ENCODE results near the gene KRT82.
A peak's percentile ranks its signal among the peaks of the same experiment; 100 is the strongest.

KRT82 gene

DNA sequence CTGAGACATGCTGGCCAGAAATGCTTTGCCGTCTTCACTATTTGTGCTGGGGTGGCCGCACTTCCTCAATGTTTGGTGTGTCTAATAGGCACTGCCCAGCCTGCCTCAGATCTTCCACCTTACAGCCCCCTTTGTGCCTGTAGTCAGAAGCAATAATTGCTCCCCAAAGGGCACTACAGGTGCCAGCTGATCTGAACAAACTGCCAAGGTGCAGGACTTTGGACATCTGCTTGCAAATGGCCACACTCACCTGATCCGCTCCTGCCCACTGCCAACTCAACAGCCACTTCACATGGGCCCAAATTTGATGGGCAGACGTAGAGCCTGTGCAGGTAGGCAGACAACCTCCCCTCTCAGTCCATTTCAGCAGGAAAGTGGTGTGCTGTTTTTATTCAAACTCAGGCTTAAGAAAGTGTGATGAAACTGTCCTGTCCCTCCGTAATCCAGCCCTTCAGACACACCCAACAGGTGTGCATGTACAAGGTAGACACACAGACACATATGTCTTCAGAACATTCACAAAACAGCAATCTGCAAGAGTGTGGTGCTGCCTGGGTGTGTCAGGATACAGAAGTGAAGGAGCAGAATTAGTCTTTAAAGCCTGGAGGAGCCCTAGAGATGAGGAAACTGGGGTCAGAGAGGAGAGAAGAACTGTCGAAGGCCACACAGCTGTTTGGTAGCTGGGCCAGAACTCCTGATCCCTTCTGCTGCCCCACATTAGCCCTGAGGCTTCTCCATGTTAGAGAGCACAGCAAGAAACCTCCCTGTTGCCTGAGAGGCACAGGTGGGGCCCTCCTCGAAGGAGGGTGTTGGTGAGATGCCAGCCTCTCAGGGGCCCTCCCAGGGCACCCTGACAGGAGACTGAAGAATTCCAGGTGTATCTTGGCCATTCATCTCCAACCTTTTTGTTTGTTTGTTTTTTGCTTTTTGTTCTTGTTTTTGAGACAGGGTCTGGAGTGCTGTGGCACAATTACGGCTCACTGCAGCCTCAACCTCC, 32.5 kb upstream of the KRT82 start:
- TF ChIP-seq, protein P1, sequence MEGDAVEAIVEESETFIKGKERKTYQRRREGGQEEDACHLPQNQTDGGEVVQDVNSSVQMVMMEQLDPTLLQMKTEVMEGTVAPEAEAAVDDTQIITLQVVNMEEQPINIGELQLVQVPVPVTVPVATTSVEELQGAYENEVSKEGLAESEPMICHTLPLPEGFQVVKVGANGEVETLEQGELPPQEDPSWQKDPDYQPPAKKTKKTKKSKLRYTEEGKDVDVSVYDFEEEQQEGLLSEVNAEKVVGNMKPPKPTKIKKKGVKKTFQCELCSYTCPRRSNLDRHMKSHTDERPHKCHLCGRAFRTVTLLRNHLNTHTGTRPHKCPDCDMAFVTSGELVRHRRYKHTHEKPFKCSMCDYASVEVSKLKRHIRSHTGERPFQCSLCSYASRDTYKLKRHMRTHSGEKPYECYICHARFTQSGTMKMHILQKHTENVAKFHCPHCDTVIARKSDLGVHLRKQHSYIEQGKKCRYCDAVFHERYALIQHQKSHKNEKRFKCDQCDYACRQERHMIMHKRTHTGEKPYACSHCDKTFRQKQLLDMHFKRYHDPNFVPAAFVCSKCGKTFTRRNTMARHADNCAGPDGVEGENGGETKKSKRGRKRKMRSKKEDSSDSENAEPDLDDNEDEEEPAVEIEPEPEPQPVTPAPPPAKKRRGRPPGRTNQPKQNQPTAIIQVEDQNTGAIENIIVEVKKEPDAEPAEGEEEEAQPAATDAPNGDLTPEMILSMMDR (IDR thresholded peaks at IDR 0.05; ENCODE audit: poor library complexity, severe bottlenecking) = no peak
- Histone ChIP-seq H3K36me3 (ENCODE audit: low read depth) (no peaks in the 10 kb centered on the region), H3K9me3 (ENCODE audit: severe bottlenecking) (no peaks in the 10 kb centered on the region), H3K4me1 (ENCODE audit: insufficient read depth, poor library complexity, severe bottlenecking) (peaks cover 77% of the 10 kb centered on the region), H3K4me3 (ENCODE audit: severe bottlenecking) (no peak overlapping the region), H3K27me3 (ENCODE audit: insufficient read depth, poor library complexity, severe bottlenecking) (no peaks in the 10 kb centered on the region), H3K27ac (ENCODE audit: poor library complexity, severe bottlenecking) (peak overlapping the region; percentile 99)
- ATAC-seq (ENCODE audit: low read depth) (no peak), DNase-seq (ENCODE audit: low spot score) (no peak)

DNA sequence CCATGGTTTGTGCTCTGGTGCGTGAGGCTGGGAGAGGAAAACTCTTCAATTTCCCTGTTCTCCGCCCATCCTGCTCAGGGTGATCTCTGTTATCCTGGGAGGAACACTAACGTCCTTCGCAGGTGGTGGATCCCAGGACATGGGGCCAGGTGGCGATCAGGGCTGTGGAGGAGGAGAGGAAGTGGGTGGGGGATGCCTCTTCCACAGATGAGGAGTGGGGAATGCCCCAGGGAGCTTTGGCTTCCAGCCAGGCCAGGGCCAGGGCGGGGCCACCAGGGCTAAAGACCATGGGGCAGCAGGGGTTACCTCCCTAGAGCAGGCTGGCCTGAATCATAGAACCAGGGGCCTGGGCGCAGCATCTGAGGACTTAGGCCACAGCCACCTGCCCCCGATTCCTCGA, 31.4 kb upstream of the KRT82 start:
- DNase-seq (ENCODE audit: low spot score) (no peak), ATAC-seq (ENCODE audit: low read depth) (no peak)
- H3K27ac ChIP-seq (ENCODE audit: poor library complexity, severe bottlenecking) = peak overlapping the region; percentile 99
- TF ChIP-seq, protein P1 (IDR thresholded peaks at IDR 0.05; ENCODE audit: poor library complexity, severe bottlenecking) = no peak
- no peaks in the 10 kb centered on the region for H3K36me3 ChIP-seq (ENCODE audit: low read depth)
- H3K9me3 ChIP-seq (ENCODE audit: severe bottlenecking) = no peaks in the 10 kb centered on the region
- H3K4me3 ChIP-seq (ENCODE audit: severe bottlenecking) = no peak overlapping the region
- peaks cover 70% of the 10 kb centered on the region for H3K4me1 ChIP-seq (ENCODE audit: insufficient read depth, poor library complexity, severe bottlenecking)
- H3K27me3 ChIP-seq (ENCODE audit: insufficient read depth, poor library complexity, severe bottlenecking) = no peaks in the 10 kb centered on the region

DNA sequence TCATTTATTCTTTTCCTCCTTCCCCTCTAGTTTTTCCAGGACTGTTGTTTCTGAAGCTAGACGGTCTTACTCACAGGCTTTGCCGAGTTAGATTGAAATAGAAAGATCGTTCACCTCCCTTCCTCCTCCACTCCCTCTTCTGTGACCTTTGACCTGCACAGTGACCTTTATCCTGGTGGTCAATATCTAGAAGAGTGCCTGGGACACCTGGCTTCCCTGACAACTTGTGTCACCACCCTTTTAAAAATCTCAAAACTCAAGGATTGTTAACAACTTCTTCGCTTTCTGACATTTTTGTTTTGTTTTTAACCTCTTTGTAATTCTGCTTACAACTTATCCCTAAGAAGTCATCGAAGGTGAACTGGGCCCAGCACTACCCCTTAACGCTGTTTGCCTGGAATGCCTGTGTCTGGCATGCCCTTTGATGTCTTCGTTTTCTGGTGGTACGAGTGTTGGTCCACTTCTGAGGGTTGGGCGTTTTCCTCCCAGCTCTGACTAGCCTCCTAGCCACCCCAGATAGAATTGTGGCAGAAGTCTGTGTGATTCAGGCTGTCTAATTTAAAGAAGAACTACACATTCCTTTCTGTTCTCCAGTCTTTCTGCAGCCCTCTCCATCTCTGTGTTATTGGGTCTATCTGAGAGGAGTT, 30.8 kb upstream of the KRT82 start:
- Histone ChIP-seq H3K4me1 (ENCODE audit: insufficient read depth, poor library complexity, severe bottlenecking) (peaks cover 64% of the 10 kb centered on the region), H3K4me3 (ENCODE audit: severe bottlenecking) (no peak overlapping the region), H3K27ac (ENCODE audit: poor library complexity, severe bottlenecking) (peak overlapping the region; percentile 99), H3K9me3 (ENCODE audit: severe bottlenecking) (no peaks in the 10 kb centered on the region), H3K36me3 (ENCODE audit: low read depth) (no peaks in the 10 kb centered on the region), H3K27me3 (ENCODE audit: insufficient read depth, poor library complexity, severe bottlenecking) (no peaks in the 10 kb centered on the region)
- TF ChIP-seq, protein P1 (IDR thresholded peaks at IDR 0.05; ENCODE audit: poor library complexity, severe bottlenecking) = no peak
- DNase-seq (ENCODE audit: low spot score) = no peak
- ATAC-seq (ENCODE audit: low read depth) = no peak

DNA sequence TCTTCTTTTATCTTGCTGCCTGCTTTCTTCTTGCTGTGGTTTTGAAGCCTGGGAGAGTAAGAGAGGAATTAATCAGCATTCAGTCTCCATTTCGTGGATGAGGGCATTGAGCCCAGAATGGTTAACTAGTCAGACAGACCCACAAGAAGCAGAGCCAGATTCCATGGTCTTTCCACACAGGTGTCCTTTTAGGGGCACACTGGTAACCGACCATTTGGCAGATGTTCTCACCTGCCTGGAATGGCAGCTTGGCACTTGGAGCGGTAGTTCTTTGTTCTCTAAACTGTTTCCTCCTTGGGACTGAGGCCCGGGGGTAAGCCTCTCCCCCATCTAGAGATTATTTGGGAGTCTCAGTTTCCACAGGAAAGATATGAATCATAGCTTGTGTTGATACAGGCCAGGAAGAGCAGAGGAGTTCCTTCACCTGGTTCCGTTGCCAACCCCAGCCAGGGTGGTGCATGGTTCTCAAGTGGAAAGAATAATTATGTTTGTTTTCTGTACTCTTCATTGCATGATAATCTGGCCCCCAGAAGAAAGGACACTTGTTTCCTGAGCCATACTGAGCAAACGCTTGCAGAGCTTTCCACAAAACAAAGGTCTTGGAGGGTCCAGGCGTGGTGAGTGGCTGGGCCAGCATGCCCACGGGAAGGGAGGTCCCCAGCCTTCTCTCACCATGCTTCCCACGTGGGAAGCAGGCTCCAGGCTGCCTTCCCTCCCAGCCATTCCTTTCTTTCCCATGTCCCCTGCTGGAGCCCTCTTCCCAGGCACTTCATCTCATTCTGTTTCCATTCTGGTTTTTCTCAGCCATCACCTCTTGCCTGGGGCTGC, 30.1 kb upstream of the KRT82 start:
- H3K4me3 ChIP-seq (ENCODE audit: severe bottlenecking) = no peak overlapping the region
- TF ChIP-seq, protein P1 (IDR thresholded peaks at IDR 0.05; ENCODE audit: poor library complexity, severe bottlenecking) = no peak
- peaks cover 57% of the 10 kb centered on the region for H3K4me1 ChIP-seq (ENCODE audit: insufficient read depth, poor library complexity, severe bottlenecking)
- ATAC-seq (ENCODE audit: low read depth) (peak; percentile 54), DNase-seq (ENCODE audit: low spot score) (peak; percentile 81)
- no peaks in the 10 kb centered on the region for H3K9me3 ChIP-seq (ENCODE audit: severe bottlenecking)
- H3K36me3 ChIP-seq (ENCODE audit: low read depth) = no peaks in the 10 kb centered on the region
- H3K27me3 ChIP-seq (ENCODE audit: insufficient read depth, poor library complexity, severe bottlenecking) = no peaks in the 10 kb centered on the region
- H3K27ac ChIP-seq (ENCODE audit: poor library complexity, severe bottlenecking) = peak overlapping the region; percentile 99

Data from RWPE2 (cell line).